ENCODE measurements around the gene CFAP90.

GRCh38 chr5:7856855-7857254, 5.9 kb upstream of the CFAP90 start:
- TF ChIP-seq TAF1 (IDR thresholded peaks at IDR 0.05; ENCODE audit: low read depth, low read length) (no peak), POLR2A (IDR thresholded peaks at IDR 0.05; ENCODE audit: low read depth, low read length) (no peak), POLR2AphosphoS5 (IDR thresholded peaks at IDR 0.05; ENCODE audit: low read depth, low read length) (no peak), SPI1 (IDR thresholded peaks at IDR 0.05; ENCODE audit: low read depth, low read length) (no peak), POU2F2 (IDR thresholded peaks at IDR 0.05; ENCODE audit: low read depth, low read length) (no peak), PAX5 (IDR thresholded peaks at IDR 0.05; ENCODE audit: insufficient read depth, low read length, severe bottlenecking) (no peak)
